Measurements from ENCODE around the gene LCE3C.
"Not testable (repeated sequence)": the region's sequence is repeated elsewhere in the genome, so short reads cannot be mapped to it uniquely, and the experiment has no call there.

LCE3C gene

GRCh38 chr1:152599934-152600333 is at the start of gene LCE3C:
Gene LCE3C, plus strand, starts transcription at chr1:152600234. Its CDS starts 498 bp downstream, at chr1:152600732.
- DNase-seq, result no peak

- DNase-seq, result no peak
Measured at GRCh38 chr1:152565115-152565514, 34.9 kb upstream of the LCE3C start.

GRCh38 chr1:152565535-152566215 is 34.4 kb upstream of the LCE3C start:
- no peak for DNase-seq

- DNase-seq, result no peak
Measured at GRCh38 chr1:152566681-152567080, 33.4 kb upstream of the LCE3C start, which contains the start of gene LCE3E. Gene LCE3E, minus strand, starts transcription at chr1:152566780. Its CDS starts 572 bp downstream, at chr1:152566208.

GRCh38 chr1:152577168-152577567 is 22.9 kb upstream of the LCE3C start:
- no peak for DNase-seq

- not testable (repeated sequence) for DNase-seq
Measured at GRCh38 chr1:152579526-152579925, 20.5 kb upstream of the LCE3C start.

GRCh38 chr1:152580433-152580832 is 19.6 kb upstream of the LCE3C start, which contains the start of gene LCE3D:
Gene LCE3D, minus strand, starts transcription at chr1:152580516. Its CDS starts 580 bp downstream, at chr1:152579936.
- DNase-seq, result no peak

- DNase-seq, result no peak
Measured at GRCh38 chr1:152582647-152583046, 17.4 kb upstream of the LCE3C start.

GRCh38 chr1:152585586-152585985 is 14.4 kb upstream of the LCE3C start:
- no peak for DNase-seq

- no peak for DNase-seq
Measured at GRCh38 chr1:152596986-152597385, 3.0 kb upstream of the LCE3C start.

GRCh38 chr1:152613511-152613910 is 13.5 kb downstream of the LCE3C start, which contains the start of gene LCE3B:
Gene LCE3B, plus strand, starts transcription at chr1:152613811. Its CDS starts 0 bp downstream, at chr1:152613811.
- DNase-seq, result no peak

GRCh38 chr1:152621993-152622392 is 22.0 kb downstream of the LCE3C start:
- DNase-seq, result no peak

GRCh38 chr1:152622803-152623202 is 22.8 kb downstream of the LCE3C start, which contains the start of gene LCE3A:
Gene LCE3A, minus strand, starts transcription at chr1:152623103. Its CDS starts 0 bp downstream, at chr1:152623103.
- DNase-seq, result no peak

- no peak for DNase-seq
Measured at GRCh38 chr1:152623203-152623844, 23.3 kb downstream of the LCE3C start.

- no peak for DNase-seq
Measured at GRCh38 chr1:152626744-152627143, 26.7 kb downstream of the LCE3C start.

- no peak for DNase-seq
Measured at GRCh38 chr1:152630596-152630995, 30.6 kb downstream of the LCE3C start.

GRCh38 chr1:152640351-152640750 is 40.3 kb downstream of the LCE3C start:
- no peak for DNase-seq

- DNase-seq, result no peak
Measured at GRCh38 chr1:152643945-152644344, 43.9 kb downstream of the LCE3C start.

- no peak for DNase-seq
Measured at GRCh38 chr1:152645146-152645545, 45.1 kb downstream of the LCE3C start.

GRCh38 chr1:152646656-152647055 is 46.6 kb downstream of the LCE3C start:
- no peak for DNase-seq
